ENCODE results near the gene DNAJC16. TPM values are rescaled to one million over a fixed set of nuclear protein-coding genes. Genes with fewer than 3 reads are reported as not detected.

DNAJC16 gene
- total RNA-seq (2014; rRNA removed; shearing (Covaris generic)) (5.8 and 9.1 TPM in 2 replicates), total RNA-seq (2022) (15.0 and 16.8 TPM in 2 replicates), Bru-seq, nascent RNA (percentile 67 among the genes with signal in this experiment), BruChase-seq, experiment 1, labeled RNA remaining after a 6-hour chase (percentile 66 among the genes with signal in this experiment), BruChase-seq, experiment 2, labeled RNA remaining after a 2-hour chase (percentile 73 among the genes with signal in this experiment)
- long read RNA-seq, full-length matches to known transcripts, result 1 of 5 reads
- long read RNA-seq, partial matches to known transcripts, result 1 of 5 reads
- long read RNA-seq, other reads (novel, unspliced or antisense), result 3 of 5 reads

- no peak; the same call in 1 of the 2 replicates for TF ChIP-seq CTCF (conservative IDR thresholded peaks at IDR 0.05; ENCODE audit: low read length)
- no peak for TF ChIP-seq EZH2phosphoT487 (IDR thresholded peaks at IDR 0.05; ENCODE audit: borderline replicate concordance, low read depth, low read length)
- ChIA-PET CTCF (ENCODE audit: unreplicated experiment) (interaction anchor here (0.6 to 1.0 kb wide), 2 partner anchors 206 to 223 kb away, joined by 3 read pairs; no protein-coding TSS in a partner anchor), POLR2A (interaction anchor here (0.5 to 1.2 kb wide), 5 partner anchors 10 to 310 kb away, joined by 3 to 4 read pairs (median 3); no protein-coding TSS in a partner anchor)
- H3K36me3 ChIP-seq (ENCODE audit: insufficient read depth, low read length), result peaks cover 11% of the 10 kb centered on the region; the same call in 1 of the 2 replicates
- peaks cover 22% of the 10 kb centered on the region for H3K4me1 ChIP-seq (ENCODE audit: insufficient read depth, low read length, poor library complexity, severe bottlenecking)
- H3K4me3 ChIP-seq (ENCODE audit: low read depth, low read length, poor library complexity, severe bottlenecking), result peak within 1 kb of the TSS; percentile 83
- no TSS peak for BruUV-seq (replicated peaks)
- H3K9me2 ChIP-seq (ENCODE audit: insufficient read depth, low read length), result no peaks in the 10 kb centered on the region
- peak within 1 kb of the TSS; percentile 62 for H3K27ac ChIP-seq (ENCODE audit: low read depth, low read length, poor library complexity, severe bottlenecking)
- H3K4me2 ChIP-seq (ENCODE audit: low read length), result peak within 1 kb of the TSS; percentile 99
- peak within 1 kb of the TSS; percentile 70 for H2AFZ ChIP-seq (ENCODE audit: low read length)
- peak; percentile 100 for DNase-seq (ENCODE audit: low spot score)
- peaks cover 21% of the 10 kb centered on the region; the same call in 1 of the 2 replicates for H3K79me2 ChIP-seq (ENCODE audit: insufficient read depth, low read depth, low read length)
- intact Hi-C loops (cut with micrococcal nuclease; ENCODE audit: unreplicated experiment), result loop anchor here (1.0 to 2.0 kb wide), 4 partner anchors 52 to 214 kb away; partner anchors contain the start of gene DDI2
- no peaks in the 10 kb centered on the region for H4K20me1 ChIP-seq (ENCODE audit: insufficient read depth, low read length)
- no peaks in the 10 kb centered on the region for H3K9me3 ChIP-seq (ENCODE audit: low read length)
Observed at GRCh38 chr1:15526490-15527339, at the start of gene DNAJC16. Gene DNAJC16, plus strand, starts transcription at chr1:15526848. Its CDS starts 2,258 bp downstream, at chr1:15529106.

DNA sequence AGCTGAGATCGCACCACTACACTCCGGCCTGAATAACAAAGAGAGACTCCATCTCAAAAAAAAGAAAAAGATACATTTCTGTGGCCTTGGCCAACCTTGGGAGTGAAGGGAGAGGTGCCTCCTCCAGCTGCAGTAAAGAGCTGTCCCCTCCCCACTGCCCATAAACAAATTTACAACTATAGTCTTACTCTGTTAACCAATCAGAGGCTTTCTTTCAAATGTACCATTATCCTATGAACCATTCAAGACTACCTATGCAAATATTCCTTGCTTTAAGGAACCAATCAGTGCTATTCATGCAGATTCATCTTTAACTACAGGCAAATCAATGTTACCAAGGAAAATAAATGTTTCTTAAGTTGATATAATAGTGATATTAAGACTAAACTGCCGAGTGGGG is 49.7 kb upstream of the DNAJC16 start:
- Histone ChIP-seq H3K79me2 (ENCODE audit: insufficient read depth, low read depth, low read length) (no peaks in the 10 kb centered on the region), H3K9me3 (ENCODE audit: low read length) (no peaks in the 10 kb centered on the region), H3K4me1 (ENCODE audit: insufficient read depth, low read length, poor library complexity, severe bottlenecking) (no peaks in the 10 kb centered on the region), H3K27ac (ENCODE audit: low read depth, low read length, poor library complexity, severe bottlenecking) (no peak overlapping the region), H3K36me3 (ENCODE audit: insufficient read depth, low read length) (no peaks in the 10 kb centered on the region), H4K20me1 (ENCODE audit: insufficient read depth, low read length) (no peaks in the 10 kb centered on the region), H3K9me2 (ENCODE audit: insufficient read depth, low read length) (no peaks in the 10 kb centered on the region), H3K4me3 (ENCODE audit: low read depth, low read length, poor library complexity, severe bottlenecking) (no peak overlapping the region), H3K4me2 (ENCODE audit: low read length) (no peak overlapping the region), H2AFZ (ENCODE audit: low read length) (no peak overlapping the region)
- TF ChIP-seq CTCF (conservative IDR thresholded peaks at IDR 0.05; ENCODE audit: low read length) (no peak), EZH2phosphoT487 (IDR thresholded peaks at IDR 0.05; ENCODE audit: borderline replicate concordance, low read depth, low read length) (no peak)
- no peak for DNase-seq (ENCODE audit: low spot score)
- intact Hi-C loops (cut with micrococcal nuclease; ENCODE audit: unreplicated experiment), result no loop called here
- ChIA-PET POLR2A (no interaction called here), CTCF (ENCODE audit: unreplicated experiment) (no interaction called here)
- no TSS peak for BruUV-seq (replicated peaks)

All from OCI-LY7 (cell line).